Duodenal mucosa (tissue), 2 donors: ENCODE data around the gene SCARF1.

Experiments
- H3K27ac ChIP-seq: one replicate; pipeline ENCODE4 v1.7.0; 2013; ENCODE audit warnings: low read depth, low read length
- H3K27me3 ChIP-seq, 2 donors: one replicate each; pipeline ENCODE4 v1.7.0; 2013; ENCODE audit warnings: low read length in 2 of 2, control low read depth in 1 of 2; ENCODE audit not compliant: insufficient read depth in 2 of 2, control insufficient read depth in 1 of 2
- H3K36me3 ChIP-seq, 2 donors: one replicate each; pipeline ENCODE4 v1.7.0; 2013; ENCODE audit warnings: low read length in 2 of 2, control low read depth in 1 of 2; ENCODE audit not compliant: insufficient read depth in 2 of 2, control insufficient read depth in 1 of 2
- H3K4me1 ChIP-seq, 2 donors: one replicate each; pipeline ENCODE4 v1.7.0; 2013; ENCODE audit warnings: low read length in 2 of 2, control low read depth in 1 of 2; ENCODE audit not compliant: insufficient read depth in 2 of 2, control insufficient read depth in 1 of 2
- H3K4me3 ChIP-seq, 2 donors: one replicate each; pipeline ENCODE4 v1.7.0; 2013; ENCODE audit warnings: low read length in 2 of 2, low read depth in 1 of 2
- H3K9ac ChIP-seq, 2 donors: one replicate each; pipeline ENCODE4 v1.7.0; 2013; ENCODE audit warnings: low read length in 2 of 2, low read depth in 1 of 2
- H3K9me3 ChIP-seq, 2 donors: one replicate each; pipeline ENCODE4 v1.7.0; 2013; ENCODE audit warnings: low read length in 2 of 2, control low read depth in 1 of 2; ENCODE audit not compliant: control insufficient read depth in 1 of 2

The SCARF1 gene

GRCh38 chr17:1621273-1621954, 24.1 kb downstream of the SCARF1 start:
- Histone ChIP-seq H3K4me3 (no peak overlapping the region), H3K36me3 (peaks cover 0 to 12% of the 10 kb centered on the region in 2 donors), H3K4me1 (peaks cover 23 to 28% of the 10 kb centered on the region in 2 donors), H3K9me3 (no peaks in the 10 kb centered on the region), H3K27ac (no peak overlapping the region), H3K9ac (no peak overlapping the region), H3K27me3 (no peaks in the 10 kb centered on the region)

DNA sequence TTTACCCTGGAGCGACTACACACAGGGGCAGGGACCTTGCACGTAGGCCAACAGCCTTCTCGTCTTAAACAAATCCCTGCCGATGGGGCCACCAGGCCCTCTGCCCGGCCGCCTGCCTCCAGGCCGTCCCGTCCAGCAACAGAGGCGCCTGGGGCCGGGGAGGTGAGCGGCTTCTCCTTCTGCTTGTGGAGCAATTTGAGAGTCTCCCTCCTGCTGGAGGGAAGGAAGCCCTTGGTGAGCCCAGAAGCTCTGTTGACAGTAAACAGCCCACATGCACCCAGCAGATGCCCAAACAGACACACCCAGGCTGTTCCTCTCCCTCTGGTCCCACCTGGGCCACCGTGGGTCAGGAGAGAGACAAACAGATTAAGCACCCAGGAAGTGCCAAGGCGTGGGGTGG, 25.0 kb downstream of the SCARF1 start:
- Histone ChIP-seq H3K27ac (no peak overlapping the region), H3K36me3 (peaks cover 0 to 17% of the 10 kb centered on the region in 2 donors), H3K4me3 (no peak overlapping the region), H3K27me3 (no peaks in the 10 kb centered on the region), H3K9me3 (no peaks in the 10 kb centered on the region), H3K4me1 (peaks cover 14 to 19% of the 10 kb centered on the region in 2 donors), H3K9ac (no peak overlapping the region)

DNA sequence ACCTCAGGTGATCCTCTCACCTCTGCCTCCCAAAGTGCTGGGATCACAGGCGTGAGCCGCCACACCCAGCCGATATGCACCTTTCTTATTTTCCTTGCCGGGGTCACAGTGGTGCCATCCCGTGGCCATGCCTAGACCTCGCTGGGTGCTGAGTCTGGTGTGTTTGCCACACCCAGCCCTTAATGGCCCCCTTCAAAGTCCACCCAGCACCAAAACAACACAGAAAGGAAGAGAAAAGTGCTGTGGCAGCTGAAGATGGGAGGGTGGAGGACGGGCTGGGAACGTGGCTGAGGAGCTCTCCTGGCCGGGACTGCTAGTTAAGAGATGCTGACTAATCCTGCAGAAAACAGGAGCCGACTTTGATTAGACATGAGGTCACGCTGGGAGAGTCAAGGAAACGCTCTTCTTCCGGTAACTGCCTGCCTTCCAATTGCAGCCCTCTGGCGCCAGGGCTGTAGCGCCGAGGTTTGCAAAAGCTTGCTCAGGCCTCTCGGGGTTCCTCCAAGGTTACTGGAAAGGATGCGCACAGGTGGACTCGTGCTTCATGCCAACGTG, 27.8 kb downstream of the SCARF1 start:
- H3K36me3 ChIP-seq = peaks cover 0 to 24% of the 10 kb centered on the region in 2 donors
- H3K27me3 ChIP-seq = no peaks in the 10 kb centered on the region
- H3K27ac ChIP-seq = peak overlapping the region; percentile 69
- peak overlapping the region in 1 of 2 donors; percentile 23 for H3K4me3 ChIP-seq
- H3K9me3 ChIP-seq = no peaks in the 10 kb centered on the region
- peaks cover 6 to 14% of the 10 kb centered on the region in 2 donors for H3K4me1 ChIP-seq
- peak overlapping the region; percentile 30 to 39 for H3K9ac ChIP-seq

DNA sequence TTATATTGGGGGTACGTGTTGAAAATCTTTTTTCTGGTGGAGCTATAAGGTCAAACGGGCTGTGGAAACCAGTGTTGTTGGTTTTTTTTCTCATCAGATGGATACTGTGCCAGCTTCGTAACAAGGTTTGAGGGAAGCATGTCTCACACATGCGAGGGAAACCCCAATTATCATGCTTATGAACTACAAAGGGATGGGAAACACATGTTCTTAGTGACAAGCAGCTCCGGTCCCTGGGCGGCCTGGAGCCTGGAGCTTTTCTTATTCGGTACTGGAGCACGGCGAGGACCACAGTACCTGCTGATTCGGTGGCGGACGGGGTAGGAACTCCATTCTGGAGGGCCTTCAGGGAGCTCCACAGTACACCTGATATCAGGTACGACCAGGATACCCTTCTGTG, 29.4 kb downstream of the SCARF1 start:
- Histone ChIP-seq H3K36me3 (peaks cover 0 to 21% of the 10 kb centered on the region in 2 donors), H3K9ac (no peak overlapping the region), H3K9me3 (no peaks in the 10 kb centered on the region), H3K4me3 (no peak overlapping the region), H3K4me1 (peaks cover 6 to 12% of the 10 kb centered on the region in 2 donors), H3K27ac (no peak overlapping the region), H3K27me3 (no peaks in the 10 kb centered on the region)

- Histone ChIP-seq H3K4me1 (no peaks in the 10 kb centered on the region), H3K9ac (no peak overlapping the region), H3K27ac (no peak overlapping the region), H3K36me3 (peaks cover 0 to 20% of the 10 kb centered on the region in 2 donors), H3K9me3 (no peaks in the 10 kb centered on the region), H3K4me3 (no peak overlapping the region), H3K27me3 (no peaks in the 10 kb centered on the region)
Observed at GRCh38 chr17:1612400-1612799, 33.1 kb downstream of the SCARF1 start.

DNA sequence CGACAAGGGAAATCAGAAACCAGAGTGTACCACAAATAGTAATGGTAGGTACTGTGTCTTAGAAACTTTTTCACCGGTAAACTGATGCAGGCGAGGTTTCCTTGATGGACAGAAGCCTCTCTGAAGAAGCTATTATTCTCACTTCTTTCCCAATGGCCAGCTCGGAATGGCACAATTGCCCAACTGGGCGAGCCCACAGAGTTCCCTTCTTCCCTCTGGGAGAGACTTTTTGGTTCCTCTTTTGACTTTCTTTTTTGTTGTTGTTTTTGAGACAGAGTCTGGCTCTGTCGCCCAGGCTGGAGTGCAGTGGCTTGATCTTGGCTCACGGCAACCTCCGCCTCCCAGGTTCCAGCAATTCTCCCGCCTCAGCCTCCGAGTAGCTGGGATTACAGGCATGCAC, 33.8 kb downstream of the SCARF1 start:
- Histone ChIP-seq H3K9ac (no peak overlapping the region), H3K36me3 (peaks cover 0 to 20% of the 10 kb centered on the region in 2 donors), H3K27ac (no peak overlapping the region)

GRCh38 chr17:1608676-1609075, 36.9 kb downstream of the SCARF1 start:
- H3K36me3 ChIP-seq = peaks cover 0 to 8% of the 10 kb centered on the region in 2 donors
- no peaks in the 10 kb centered on the region for H3K4me1 ChIP-seq
- no peak overlapping the region for H3K4me3 ChIP-seq
- H3K27ac ChIP-seq = no peak overlapping the region
- no peaks in the 10 kb centered on the region for H3K9me3 ChIP-seq
- no peaks in the 10 kb centered on the region for H3K27me3 ChIP-seq
- H3K9ac ChIP-seq = no peak overlapping the region

More for the DNA sequence above, 33.8 kb downstream of the SCARF1 start:
- H3K27me3 ChIP-seq = no peaks in the 10 kb centered on the region
- no peak overlapping the region for H3K4me3 ChIP-seq
- H3K9me3 ChIP-seq = no peaks in the 10 kb centered on the region
- no peaks in the 10 kb centered on the region for H3K4me1 ChIP-seq

- no peaks in the 10 kb centered on the region for H3K4me1 ChIP-seq
Observed at GRCh38 chr17:1607971-1608320, 37.6 kb downstream of the SCARF1 start.

DNA sequence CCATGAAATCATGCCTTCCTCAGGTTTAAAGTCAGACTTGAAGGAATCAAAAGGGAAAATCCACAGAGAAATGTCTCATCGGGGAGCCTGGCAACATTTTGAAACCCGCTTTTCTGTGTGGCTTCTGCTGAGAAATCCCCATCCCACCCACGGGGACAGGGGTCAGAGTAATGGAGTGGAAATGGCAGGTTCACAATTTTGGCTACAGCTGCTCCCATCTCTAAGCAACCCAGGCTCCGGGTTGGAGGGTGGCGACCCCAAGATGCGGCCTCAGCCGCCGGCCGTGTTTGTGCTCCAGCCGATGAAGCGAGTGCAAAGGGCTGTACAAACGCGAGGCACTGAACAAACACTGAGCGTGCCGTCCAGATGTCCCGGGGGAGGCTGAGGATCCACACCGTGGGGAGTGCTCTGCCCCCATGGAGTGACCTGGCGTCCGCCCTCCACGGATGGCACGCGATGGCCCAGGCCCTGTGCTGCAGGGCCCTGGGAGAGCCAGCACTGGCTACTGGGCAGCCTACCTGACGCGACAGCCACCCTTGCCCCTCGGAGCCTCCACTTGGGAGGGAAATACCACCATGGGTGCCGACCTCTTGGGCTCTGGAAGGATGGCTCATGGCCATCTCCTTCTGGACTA, 39.1 kb downstream of the SCARF1 start:
- H3K9ac ChIP-seq = no peak overlapping the region
- no peaks in the 10 kb centered on the region for H3K4me1 ChIP-seq
- peaks cover 0 to 11% of the 10 kb centered on the region in 2 donors for H3K36me3 ChIP-seq
- no peaks in the 10 kb centered on the region for H3K9me3 ChIP-seq
- H3K4me3 ChIP-seq = no peak overlapping the region
- H3K27me3 ChIP-seq = no peaks in the 10 kb centered on the region
- H3K27ac ChIP-seq = peak overlapping the region; percentile 43

More at GRCh38 chr17:1607971-1608320, 37.6 kb downstream of the SCARF1 start:
- Histone ChIP-seq H3K4me3 (no peak overlapping the region), H3K36me3 (peaks cover 0 to 5% of the 10 kb centered on the region in 2 donors), H3K9ac (no peak overlapping the region), H3K27me3 (no peaks in the 10 kb centered on the region), H3K27ac (no peak overlapping the region), H3K9me3 (no peaks in the 10 kb centered on the region)

DNA sequence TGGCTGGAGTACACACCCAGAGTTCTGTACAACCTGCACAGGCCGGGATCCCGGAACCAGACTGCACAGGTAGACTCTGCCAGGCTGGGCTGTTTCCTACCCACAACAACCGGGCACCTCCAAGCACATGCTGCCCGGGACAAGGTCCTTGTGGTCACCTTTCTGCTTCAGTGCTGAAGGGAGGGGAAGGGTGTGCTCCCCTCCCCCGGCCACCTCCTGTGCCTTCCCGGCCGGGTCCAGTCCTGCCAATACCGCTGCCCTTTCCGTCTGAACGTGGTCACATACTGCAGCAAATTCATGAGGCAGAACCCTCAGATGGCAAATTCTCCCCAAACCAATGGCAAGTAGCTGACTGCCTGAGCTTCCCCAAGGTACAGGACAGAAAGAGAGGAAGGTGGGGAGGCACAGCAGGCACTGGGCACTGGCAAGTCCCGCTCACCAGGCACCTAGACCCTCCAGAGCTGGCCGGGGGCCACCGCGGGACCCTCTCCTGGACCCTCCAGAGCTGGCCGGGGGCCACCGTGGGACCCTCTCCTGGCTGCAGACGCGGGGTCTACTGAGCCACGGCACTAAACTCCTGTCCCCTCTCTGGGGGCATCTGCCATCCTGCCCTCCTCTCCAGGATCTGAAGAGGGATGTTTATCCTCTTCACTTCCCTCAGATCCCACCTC, 39.7 kb downstream of the SCARF1 start:
- peaks cover 0 to 12% of the 10 kb centered on the region in 2 donors for H3K36me3 ChIP-seq
- H3K9me3 ChIP-seq = no peaks in the 10 kb centered on the region
- no peaks in the 10 kb centered on the region for H3K27me3 ChIP-seq
- H3K27ac ChIP-seq = peak overlapping the region; percentile 22
- no peaks in the 10 kb centered on the region for H3K4me1 ChIP-seq
- H3K4me3 ChIP-seq = no peak overlapping the region
- H3K9ac ChIP-seq = no peak overlapping the region
